WTC11 (cell line): Measurements from ENCODE around the gene VSIG10L2. TPM values are rescaled to one million over a fixed set of nuclear protein-coding genes. Genes with fewer than 3 reads are reported as not detected.
A peak's percentile ranks its signal among the peaks of the same experiment; 100 is the strongest.

ENCODE experiments used
- ATAC-seq: fragments of 200-7000 bp; cut with Tn5 transposase; 2 replicates; pipeline ENCODE4 v1.10.0; 2021; ENCODE audit warnings: mild to moderate bottlenecking, moderate library complexity
- CTCF ChIA-PET: fragments of 300-600 bp; sonication (Branson Sonifier 250); formaldehyde crosslinking; loops from one replicate; lab custom pipeline; 2021; ENCODE audit warnings: antibody characterized with exemption; lab: Charles Lee
- POLR2A ChIA-PET: fragments of 350-600 bp; sonication (Branson Sonifier 250); formaldehyde crosslinking; loops from one replicate; lab custom pipeline; 2021; ENCODE audit warnings: antibody characterized with exemption; lab: Charles Lee
- DNase-seq: peaks from one replicate; pipeline ENCODE4 v3.0.0; 2021; ENCODE audit warnings: low spot score
- H3K27ac Mint-ChIP-seq: 2 replicates; pipeline ENCODE4 v1.8.0; 2021; ENCODE audit warnings: mixed read lengths
- H3K27me3 Mint-ChIP-seq: 2 replicates; pipeline ENCODE4 v1.8.0; 2021; ENCODE audit warnings: low read depth, mild to moderate bottlenecking, moderate library complexity, mixed read lengths
- H3K36me3 Mint-ChIP-seq: 2 replicates; pipeline ENCODE4 v1.8.0; 2021; ENCODE audit warnings: mixed read lengths
- H3K4me1 Mint-ChIP-seq: 2 replicates; pipeline ENCODE4 v1.8.0; 2022; ENCODE audit warnings: mixed read lengths
- H3K4me3 Mint-ChIP-seq: 2 replicates; pipeline ENCODE4 v1.8.0; 2021; ENCODE audit warnings: mild to moderate bottlenecking, moderate library complexity, mixed read lengths
- H3K9me3 Mint-ChIP-seq: 2 replicates; pipeline ENCODE4 v1.8.0; 2021; ENCODE audit warnings: mixed read lengths
- ATF2 ChIP-seq: sonication (generic); formaldehyde crosslinking; IDR thresholded peaks from 2 replicates; pipeline ENCODE4 v1.8.1; 2022; ENCODE audit warnings: low read depth, missing genetic modification reagents, borderline replicate concordance
- CDX4 ChIP-seq: fragments of 250-450 bp; sonication (Bioruptor Pico); IDR thresholded peaks from 2 replicates; pipeline ENCODE4 v1.9.0; 2021; ENCODE audit warnings: moderate library complexity, mild to moderate bottlenecking, inconsistent platforms, borderline replicate concordance
- CREM ChIP-seq: sonication (generic); formaldehyde crosslinking; IDR thresholded peaks from 2 replicates; pipeline ENCODE4 v1.8.1; 2022; ENCODE audit warnings: mild to moderate bottlenecking, missing genetic modification reagents, moderate library complexity
- ERG ChIP-seq: fragments of 250-450 bp; sonication (Bioruptor Pico); IDR thresholded peaks from 2 replicates; pipeline ENCODE4 v1.8.0; 2021; ENCODE audit warnings: mild to moderate bottlenecking
- GTF2I ChIP-seq: fragments of 250-450 bp; sonication (Bioruptor Pico); conservative IDR thresholded peaks from 2 replicates; pipeline ENCODE4 v1.4.0; 2021; ENCODE audit warnings: mild to moderate bottlenecking
- IRF1 ChIP-seq: sonication (generic); formaldehyde crosslinking; IDR thresholded peaks from 2 replicates; pipeline ENCODE4 v1.8.0; 2023; ENCODE audit warnings: missing genetic modification reagents
- IRF2 ChIP-seq: sonication (generic); formaldehyde crosslinking; IDR thresholded peaks from 2 replicates; pipeline ENCODE4 v1.8.0; 2022; ENCODE audit warnings: low read depth, missing genetic modification reagents, borderline replicate concordance
- JUN ChIP-seq: sonication (generic); formaldehyde crosslinking; IDR thresholded peaks from 2 replicates; pipeline ENCODE4 v1.8.0; 2023; ENCODE audit warnings: mild to moderate bottlenecking, missing genetic modification reagents
- MAX ChIP-seq: sonication (generic); formaldehyde crosslinking; IDR thresholded peaks from 2 replicates; pipeline ENCODE4 v1.8.0; 2022; ENCODE audit warnings: mild to moderate bottlenecking, missing genetic modification reagents
- MXD4 ChIP-seq: fragments of 250-450 bp; sonication (Bioruptor Pico); IDR thresholded peaks from 2 replicates; pipeline ENCODE4 v1.8.0; 2021; ENCODE audit warnings: mild to moderate bottlenecking, moderate library complexity, borderline replicate concordance
- NFYB ChIP-seq: sonication (generic); formaldehyde crosslinking; conservative IDR thresholded peaks from 2 replicates; pipeline ENCODE4 v1.8.0; 2022; ENCODE audit warnings: low read depth, missing genetic modification reagents
- NR3C1 ChIP-seq: sonication (generic); formaldehyde crosslinking; conservative IDR thresholded peaks from 2 replicates; pipeline ENCODE4 v1.8.1; 2023; ENCODE audit warnings: low read depth, mild to moderate bottlenecking, missing genetic modification reagents
- OVOL2 ChIP-seq: fragments of 250-450 bp; sonication (Bioruptor Pico); IDR thresholded peaks from 2 replicates; pipeline ENCODE4 v1.9.0; 2021; ENCODE audit warnings: mild to moderate bottlenecking, borderline replicate concordance
- PRDM15 ChIP-seq: sonication (generic); formaldehyde crosslinking; IDR thresholded peaks from 2 replicates; pipeline ENCODE4 v1.8.0; 2022; ENCODE audit warnings: missing genetic modification reagents
- USF1 ChIP-seq: sonication (generic); formaldehyde crosslinking; IDR thresholded peaks from 2 replicates; pipeline ENCODE4 v1.8.0; 2022; ENCODE audit warnings: mild to moderate bottlenecking, missing genetic modification reagents
- ZBTB43 ChIP-seq: sonication (generic); formaldehyde crosslinking; IDR thresholded peaks from 2 replicates; pipeline ENCODE4 v1.8.1; 2023; ENCODE audit warnings: mild to moderate bottlenecking, missing genetic modification reagents
- ZMAT4 ChIP-seq: fragments of 250-450 bp; sonication (Bioruptor Pico); IDR thresholded peaks from 2 replicates; pipeline ENCODE4 v1.9.0; 2021; ENCODE audit warnings: mild to moderate bottlenecking
- ZNF138 ChIP-seq: sonication (generic); formaldehyde crosslinking; conservative IDR thresholded peaks from 2 replicates; pipeline ENCODE4 v1.8.1; 2022; ENCODE audit warnings: mild to moderate bottlenecking, moderate library complexity, missing genetic modification reagents
- ZNF281 ChIP-seq: sonication (generic); formaldehyde crosslinking; IDR thresholded peaks from 2 replicates; pipeline ENCODE4 v1.8.0; 2023; ENCODE audit warnings: mild to moderate bottlenecking, missing genetic modification reagents
- total RNA-seq: library from RNA; stranded (reverse); gene quantifications from 3 replicates; pipeline ENCODE4 v1.2.3, GENCODE V29; 2021

Gene VSIG10L2
- total RNA-seq, 1 experiment from 2014 or later, result not detected

GRCh38 chr11:125992893-125993292 lies 47.0 kb downstream of the VSIG10L2 start:
- no peak for ATAC-seq
- H3K27me3 Mint-ChIP-seq, result no peaks in the 10 kb centered on the region
- H3K36me3 Mint-ChIP-seq, result peaks cover 31% of the 10 kb centered on the region
- POLR2A ChIA-PET, result interaction anchor here (0.5 kb wide), 2 partner anchors 112 to 130 kb away, joined by 3 read pairs; no protein-coding TSS in a partner anchor
- no peak for TF ChIP-seq MXD4 (CRISPR knock-in tag)
- TF ChIP-seq ZMAT4 (CRISPR knock-in tag), result no peak
- TF ChIP-seq IRF1 (CRISPR knock-in tag), result no peak
- peaks cover 13% of the 10 kb centered on the region for H3K4me1 Mint-ChIP-seq
- no peaks in the 10 kb centered on the region for H3K9me3 Mint-ChIP-seq
- CTCF ChIA-PET, result no interaction called here
- no peak overlapping the region for H3K4me3 Mint-ChIP-seq
- no peak for DNase-seq
- H3K27ac Mint-ChIP-seq, result peak overlapping the region; percentile 55

- Mint-ChIP-seq H3K9me3 (0 out of 2 replicates have a peak, but pooled peaks cover under 1% of the 10 kb centered on the region), H3K27ac (no peak overlapping the region), H3K4me3 (no peak overlapping the region), H3K36me3 (peaks cover 42% of the 10 kb centered on the region), H3K4me1 (peaks cover 18% of the 10 kb centered on the region), H3K27me3 (no peaks in the 10 kb centered on the region)
- ATAC-seq (no peak), DNase-seq (no peak)
- ChIA-PET CTCF (no interaction called here), POLR2A (no interaction called here)
- TF ChIP-seq ZNF281 (CRISPR knock-in tag), result no peak
- no peak for TF ChIP-seq MAX
- TF ChIP-seq ERG (CRISPR knock-in tag), result no peak
- TF ChIP-seq OVOL2, result no peak
- no peak for TF ChIP-seq NFYB (CRISPR knock-in tag)
- no peak for TF ChIP-seq PRDM15
- no peak for TF ChIP-seq GTF2I (CRISPR knock-in tag)
These were observed 48.7 kb downstream of the VSIG10L2 start for GRCh38 chr11:125994509-125994908.

- Mint-ChIP-seq H3K36me3 (peaks cover 44% of the 10 kb centered on the region), H3K9me3 (0 out of 2 replicates have a peak, but pooled peaks cover 4% of the 10 kb centered on the region), H3K4me3 (no peak overlapping the region), H3K27ac (no peak overlapping the region), H3K4me1 (peaks cover 18% of the 10 kb centered on the region), H3K27me3 (no peaks in the 10 kb centered on the region)
- ATAC-seq (no peak), DNase-seq (no peak)
- ChIA-PET POLR2A (no interaction called here), CTCF (no interaction called here)
- TF ChIP-seq ZNF138 (CRISPR knock-in tag), result no peak
- TF ChIP-seq ATF2 (CRISPR knock-in tag), result no peak
- no peak for TF ChIP-seq JUN
- no peak for TF ChIP-seq USF1 (CRISPR knock-in tag)
- no peak for TF ChIP-seq NR3C1 (CRISPR knock-in tag)
- TF ChIP-seq IRF2, result no peak
- no peak for TF ChIP-seq CDX4 (CRISPR knock-in tag)
- no peak for TF ChIP-seq ZBTB43 (CRISPR knock-in tag)
- no peak for TF ChIP-seq CREM
These were observed 49.5 kb downstream of the VSIG10L2 start for GRCh38 chr11:125995313-125995712.
